ENCODE measurements around the gene NLRP6.
"Not testable (repeated sequence)": the region's sequence is repeated elsewhere in the genome, so short reads cannot be mapped to it uniquely, and the experiment has no call there.

GRCh38 chr11:328516-329100 is 50.4 kb downstream of the NLRP6 start:
- TF ChIP-seq CTCF, POLR2AphosphoS5 (IDR thresholded peaks at IDR 0.05): not testable (repeated sequence)
